ENCODE results near the gene SH3GL2.

- no peak for TF ChIP-seq CTCF (IDR thresholded peaks at IDR 0.05; ENCODE audit: borderline replicate concordance, extremely low read depth, low read length, poor library complexity, severe bottlenecking)
- TF ChIP-seq EZH2 (IDR thresholded peaks at IDR 0.05; ENCODE audit: borderline replicate concordance, low read depth, low read length, severe bottlenecking) = no peak
Observed at GRCh38 chr9:17624571-17624970, 45.7 kb downstream of the SH3GL2 start.

All from DND-41 (cell line).